ENCODE data around the gene SIX2.
"Not testable (repeated sequence)": the region's sequence is repeated elsewhere in the genome, so short reads cannot be mapped to it uniquely, and the experiment has no call there.

The SIX2 gene

GRCh38 chr2:45009303-45009927, at the start of gene SIX2:
Gene SIX2 (minus strand): TSS chr2:45009452. CDS start chr2:45009110, 342 bp downstream.
- no peak for DNase-seq

GRCh38 chr2:45055162-45055605, 45.9 kb upstream of the SIX2 start:
- DNase-seq: no peak

GRCh38 chr2:45053966-45054365, 44.7 kb upstream of the SIX2 start:
- no peak for DNase-seq

- no peak for DNase-seq
These were observed 43.2 kb upstream of the SIX2 start for GRCh38 chr2:45052388-45052928.

GRCh38 chr2:45049569-45050336, 40.5 kb upstream of the SIX2 start:
- no peak for DNase-seq

GRCh38 chr2:45047301-45047700, 38.0 kb upstream of the SIX2 start:
- no peak for DNase-seq

- no peak for DNase-seq
These were observed 37.5 kb upstream of the SIX2 start for GRCh38 chr2:45046786-45047185.

- DNase-seq: no peak
These were observed 36.5 kb upstream of the SIX2 start for GRCh38 chr2:45045706-45046105.

GRCh38 chr2:45044916-45045315, 35.7 kb upstream of the SIX2 start:
- no peak for DNase-seq

- DNase-seq: no peak
These were observed 33.9 kb upstream of the SIX2 start for GRCh38 chr2:45043174-45043573.

- DNase-seq: no peak
These were observed 33.1 kb upstream of the SIX2 start for GRCh38 chr2:45042401-45042800.

- DNase-seq: no peak
These were observed 31.5 kb upstream of the SIX2 start for GRCh38 chr2:45040786-45041185.

- DNase-seq: not testable (repeated sequence)
These were observed 30.6 kb upstream of the SIX2 start for GRCh38 chr2:45039804-45040203.

- DNase-seq: not testable (repeated sequence)
These were observed 29.6 kb upstream of the SIX2 start for GRCh38 chr2:45038861-45039260.

GRCh38 chr2:45033302-45033701, 24.1 kb upstream of the SIX2 start:
- no peak for DNase-seq

- no peak for DNase-seq
These were observed 21.8 kb upstream of the SIX2 start for GRCh38 chr2:45031028-45031427.

GRCh38 chr2:45030553-45030952, 21.3 kb upstream of the SIX2 start:
- DNase-seq: no peak

GRCh38 chr2:45029215-45029614, 20.0 kb upstream of the SIX2 start:
- DNase-seq: no peak

- no peak for DNase-seq
These were observed 19.0 kb upstream of the SIX2 start for GRCh38 chr2:45028276-45028675.

GRCh38 chr2:45026924-45027450, 17.7 kb upstream of the SIX2 start:
- DNase-seq: no peak

GRCh38 chr2:45024600-45025291, 15.5 kb upstream of the SIX2 start:
- DNase-seq: no peak

GRCh38 chr2:45024097-45024496, 14.8 kb upstream of the SIX2 start:
- DNase-seq: no peak

- DNase-seq: no peak
These were observed 11.2 kb upstream of the SIX2 start for GRCh38 chr2:45020439-45020838.

All from activated effector memory CD4-positive, alpha-beta T cell treated with anti-CD3 and anti-CD28 coated beads, Interleukin-2, amount 50 U/mL, for 16 hours (primary cell).